Peyer's patch (tissue), 4 donors: ENCODE measurements around the gene RXRG. TPM values are rescaled to one million over a fixed set of nuclear protein-coding genes. Genes with fewer than 3 reads are reported as not detected.
A peak's percentile ranks its signal among the peaks of the same experiment; 100 is the strongest.

ENCODE experiments used
- DNase-seq, 3 donors: peaks; one replicate each; pipeline ENCODE4 v3.0.0-alpha.2; 2017 to 2019
- H3K27ac ChIP-seq, 4 donors: fragments of 200-600 bp; sonication (generic); one replicate each; pipeline ENCODE4 v1.5.1; 2016 to 2019
- H3K27me3 ChIP-seq, 2 donors: fragments of 200-600 bp; sonication (generic); one replicate each; pipeline ENCODE4 v1.5.1; 2019
- H3K36me3 ChIP-seq, 3 donors: fragments of 200-600 bp; sonication (generic); one replicate each; pipeline ENCODE4 v1.5.1; 2016 to 2019
- H3K4me1 ChIP-seq, 4 donors: fragments of 200-600 bp; sonication (generic); one replicate each; pipeline ENCODE4 v1.5.1; 2016 to 2019
- H3K4me3 ChIP-seq, 4 donors: fragments of 200-600 bp; sonication (generic); 1 replicate in 3 of 4; 2 replicates in 1 of 4; pipeline ENCODE4 v1.5.1; 2016 to 2019; ENCODE audit warnings: mild to moderate bottlenecking in 1 of 4
- H3K9me3 ChIP-seq, 4 donors: fragments of 200-600 bp; sonication (generic); one replicate each; pipeline ENCODE4 v1.5.1; 2016 to 2019; ENCODE audit warnings: mild to moderate bottlenecking in 1 of 4
- CTCF ChIP-seq, 6 experiments: fragments of 450-650 bp in 4 of 6; fragments of 200-600 bp in 2 of 6; sonication (generic) in 1 of 6; IDR thresholded peaks; one replicate each; pipeline ENCODE4 v1.5.1; 2017 to 2019; ENCODE audit warnings: antibody characterized with exemption in 6 of 6, mild to moderate bottlenecking in 3 of 6, moderate library complexity in 1 of 6
- POLR2A ChIP-seq, 2 donors: fragments of 450-650 bp; IDR thresholded peaks; one replicate each; pipeline ENCODE4 v1.5.1; 2017; ENCODE audit warnings: antibody characterized with exemption in 2 of 2, mild to moderate bottlenecking in 2 of 2, moderate library complexity in 2 of 2
- total RNA-seq, 4 donors: library from RNA; depleted of rRNA; stranded (reverse); fragments of >200 nt; gene quantifications; one replicate each; pipeline ENCODE4 v1.1.0, GENCODE V29; 2016

The RXRG gene
- total RNA-seq, 4 donors from 2014 or later = 10.7 TPM; not detected in 3

DNA sequence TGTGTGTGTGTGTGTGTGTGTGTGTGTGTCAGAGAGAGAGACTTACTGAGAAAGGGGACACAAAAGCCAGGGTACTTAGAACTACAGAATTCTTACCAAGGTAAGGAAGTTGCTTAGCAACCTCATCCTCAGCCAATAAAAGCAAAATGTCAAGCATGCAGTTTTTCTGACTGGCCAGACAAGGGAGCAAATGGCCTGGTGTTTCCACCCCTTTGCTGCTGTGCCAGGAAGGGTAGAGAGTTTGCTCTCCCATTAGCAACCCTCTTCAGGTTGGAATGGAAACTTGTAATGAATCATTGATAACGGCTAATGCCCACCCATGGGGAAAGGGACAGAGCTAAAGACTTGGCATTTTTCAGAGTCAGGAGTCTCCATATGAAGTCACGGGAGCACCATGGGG is 10.6 kb downstream of the RXRG start:
- Histone ChIP-seq H3K36me3 (no peaks in the 10 kb centered on the region), H3K4me1 (no peaks in the 10 kb centered on the region), H3K27me3 (no peaks in the 10 kb centered on the region), H3K4me3 (no peak overlapping the region), H3K27ac (no peak overlapping the region), H3K9me3 (no peaks in the 10 kb centered on the region)
- TF ChIP-seq POLR2A (IDR thresholded peaks at IDR 0.05) (no peak), CTCF (IDR thresholded peaks at IDR 0.05) (no peak)
- no peak for DNase-seq

DNA sequence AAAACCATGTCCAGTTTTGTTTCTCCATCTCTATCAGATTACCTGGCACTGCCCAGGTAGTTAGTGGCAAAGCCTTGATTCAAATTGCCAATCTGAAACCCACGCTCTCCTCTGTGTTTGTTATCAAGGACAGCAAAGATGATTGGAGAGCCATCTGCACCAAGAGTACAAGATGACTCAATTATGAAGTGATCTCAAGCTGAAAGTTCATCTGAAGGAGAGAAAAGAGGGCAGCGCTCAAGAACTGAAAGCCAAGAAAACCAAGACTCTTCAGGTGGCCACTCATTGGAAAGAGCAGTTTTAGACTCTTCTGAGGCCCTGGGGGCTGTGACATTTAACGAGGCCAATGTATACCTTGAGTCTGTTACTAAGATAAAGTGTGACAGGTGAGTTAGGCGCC is 13.8 kb downstream of the RXRG start:
- Histone ChIP-seq H3K27me3 (no peaks in the 10 kb centered on the region), H3K4me3 (no peak overlapping the region), H3K4me1 (no peaks in the 10 kb centered on the region), H3K36me3 (no peaks in the 10 kb centered on the region), H3K9me3 (no peaks in the 10 kb centered on the region), H3K27ac (no peak overlapping the region)
- TF ChIP-seq CTCF (IDR thresholded peaks at IDR 0.05) = no peak
- no peak for TF ChIP-seq POLR2A (IDR thresholded peaks at IDR 0.05)
- no peak for DNase-seq

DNA sequence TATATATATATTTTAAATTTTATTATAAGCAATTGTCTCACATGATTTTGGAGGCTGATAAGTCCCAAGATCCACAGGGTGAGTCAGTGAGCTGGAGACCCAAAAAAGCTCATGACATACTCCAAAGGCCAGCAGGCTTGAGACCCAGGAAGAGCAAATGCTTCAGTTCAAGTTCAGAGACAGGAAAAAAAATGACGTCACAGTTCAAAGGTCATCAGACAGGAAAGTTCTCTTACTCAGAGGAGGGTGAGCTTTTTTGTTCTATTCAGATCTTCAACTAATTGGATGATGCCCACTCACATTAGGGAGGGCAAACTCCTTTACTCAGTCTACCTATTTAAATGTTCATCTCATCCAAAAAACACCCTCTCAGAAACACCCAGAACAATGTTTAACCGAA is 18.2 kb downstream of the RXRG start:
- Histone ChIP-seq H3K9me3 (no peaks in the 10 kb centered on the region), H3K4me3 (no peak overlapping the region), H3K27ac (no peak overlapping the region), H3K4me1 (peaks cover 0 to 12% (median 0%) of the 10 kb centered on the region in 4 donors), H3K27me3 (no peaks in the 10 kb centered on the region), H3K36me3 (no peaks in the 10 kb centered on the region)
- DNase-seq = no peak
- TF ChIP-seq POLR2A (IDR thresholded peaks at IDR 0.05) (no peak), CTCF (IDR thresholded peaks at IDR 0.05) (no peak)

DNA sequence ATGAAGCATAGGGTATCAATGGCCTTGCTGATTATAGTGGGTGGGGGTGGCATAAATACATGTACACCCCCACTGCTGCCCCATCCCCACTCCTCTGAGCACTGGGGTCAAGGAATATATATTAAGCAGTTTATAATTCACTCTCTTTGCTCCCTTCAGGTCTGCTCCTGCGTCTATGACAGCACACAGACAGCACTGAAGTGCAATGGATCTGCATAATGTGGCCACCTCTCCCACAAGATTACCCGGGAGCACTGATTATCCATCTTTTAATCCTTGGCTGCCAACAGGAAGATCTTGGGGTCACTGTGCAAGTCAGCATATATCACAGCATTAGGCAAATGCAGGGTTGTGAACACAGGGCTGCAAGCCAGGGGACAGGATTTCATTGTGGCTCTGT is 19.3 kb downstream of the RXRG start:
- Histone ChIP-seq H3K9me3 (no peaks in the 10 kb centered on the region), H3K27ac (no peak overlapping the region), H3K27me3 (no peaks in the 10 kb centered on the region), H3K4me3 (no peak overlapping the region), H3K36me3 (no peaks in the 10 kb centered on the region), H3K4me1 (peaks cover 0 to 12% (median 0%) of the 10 kb centered on the region in 4 donors)
- TF ChIP-seq CTCF (IDR thresholded peaks at IDR 0.05) (no peak), POLR2A (IDR thresholded peaks at IDR 0.05) (no peak)
- DNase-seq = no peak

DNA sequence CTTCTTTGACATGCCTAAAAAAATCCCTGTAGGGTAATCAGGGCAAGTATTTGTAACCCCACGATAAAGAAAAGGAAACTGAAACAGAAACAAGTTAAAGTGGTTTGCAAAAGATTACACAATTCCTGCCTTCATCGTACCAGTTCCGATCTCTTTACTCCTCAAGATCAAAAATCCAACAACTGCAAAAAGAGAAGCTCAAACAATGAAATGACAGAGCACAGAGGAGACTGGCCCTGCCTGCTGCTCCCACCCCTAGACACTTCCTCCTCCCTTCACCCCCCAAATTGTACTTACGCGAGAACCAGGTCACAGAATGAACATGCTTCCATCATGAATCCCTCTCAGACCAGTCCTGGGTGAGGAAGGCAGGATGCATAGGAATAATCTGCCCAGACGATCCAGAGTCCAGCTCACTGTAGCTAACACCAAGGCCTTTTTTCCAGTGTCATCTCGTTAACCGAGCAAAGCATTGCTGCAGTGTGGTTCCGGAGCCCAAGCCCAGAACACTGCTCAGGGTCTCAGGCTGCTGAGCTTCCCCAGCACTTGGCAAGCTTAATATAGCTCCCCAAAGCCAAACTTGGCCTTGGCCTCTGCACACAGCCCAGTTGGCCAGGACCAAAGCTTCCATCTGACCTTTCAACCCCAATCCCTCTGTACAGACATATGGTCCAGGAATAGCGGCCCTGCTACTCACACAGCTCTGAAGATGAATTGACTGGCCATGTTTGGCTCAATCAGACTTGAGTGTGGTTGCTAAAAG is 20.3 kb downstream of the RXRG start:
- Histone ChIP-seq H3K27me3 (no peaks in the 10 kb centered on the region), H3K9me3 (no peaks in the 10 kb centered on the region), H3K4me3 (peak overlapping the region in 1 of 4 donors; percentile 24), H3K27ac (peak overlapping the region; percentile 13 to 57 (median 51)), H3K36me3 (no peaks in the 10 kb centered on the region), H3K4me1 (peaks cover 0 to 12% (median 0%) of the 10 kb centered on the region in 4 donors)
- DNase-seq = no peak
- TF ChIP-seq POLR2A (IDR thresholded peaks at IDR 0.05) (no peak), CTCF (IDR thresholded peaks at IDR 0.05) (no peak)
